Measurements from ENCODE around the gene TMEM30A.

- TF ChIP-seq CTCF (IDR thresholded peaks at IDR 0.05; ENCODE audit: low read depth, low read length, missing input control) (no peak), HNF4A (conservative IDR thresholded peaks at IDR 0.05) (peak in 1 of 2 donors; percentile 7), HNF4G (IDR thresholded peaks at IDR 0.05) (no peak), REST (IDR thresholded peaks at IDR 0.05) (no peak), RAD21 (IDR thresholded peaks at IDR 0.05) (no peak), ATF3 (IDR thresholded peaks at IDR 0.05) (no peak), JUND (IDR thresholded peaks at IDR 0.05) (no peak), TAF1 (conservative IDR thresholded peaks at IDR 0.05) (no peak), RXRA (IDR thresholded peaks at IDR 0.05) (no peak), MAX (IDR thresholded peaks at IDR 0.05) (no peak)
Observed at GRCh38 chr6:75280131-75280855, 4.3 kb downstream of the TMEM30A start.

All from liver (tissue), 3 donors.